HepG2 (cell line): Measurements from ENCODE around the gene LARP4. TPM values are rescaled to one million over a fixed set of nuclear protein-coding genes. Genes with fewer than 3 reads are reported as not detected.

ENCODE experiments used
- ARID2 ChIP-seq: sonication (generic); formaldehyde crosslinking; IDR thresholded peaks from 2 replicates; pipeline ENCODE4 v1.8.1; 2022; ENCODE audit warnings: mild to moderate bottlenecking, missing genetic modification reagents, borderline replicate concordance
- ATF7 ChIP-seq, 2 experiments: fragments of 450-650 bp in 1 of 2; sonication (generic) in 1 of 2; formaldehyde crosslinking in 1 of 2; IDR thresholded peaks; 2 replicates each; pipeline versions ENCODE4 v1.4.0 to v1.6.1; 2016 to 2020; ENCODE audit warnings: antibody characterized with exemption in 1 of 2, mild to moderate bottlenecking in 1 of 2, missing genetic modification reagents in 1 of 2
- CENPT ChIP-seq: sonication (generic); formaldehyde crosslinking; IDR thresholded peaks from 2 replicates; pipeline ENCODE4 v1.8.0; 2022; ENCODE audit warnings: low read depth, mild to moderate bottlenecking, moderate library complexity, missing genetic modification reagents
- HDAC1 ChIP-seq: sonication (generic); formaldehyde crosslinking; IDR thresholded peaks from 2 replicates; pipeline ENCODE4 v1.5.1; 2020; ENCODE audit warnings: mild to moderate bottlenecking, missing genetic modification reagents
- HOMEZ ChIP-seq: IDR thresholded peaks from 2 replicates; pipeline ENCODE4 v1.6.1; 2016; ENCODE audit warnings: low read depth
- ISX ChIP-seq: sonication (generic); formaldehyde crosslinking; conservative IDR thresholded peaks from 2 replicates; pipeline ENCODE4 v1.5.0; 2020; ENCODE audit warnings: missing genetic modification reagents
- KDM3A ChIP-seq: IDR thresholded peaks from 2 replicates; pipeline ENCODE4 v1.6.1; 2018; ENCODE audit warnings: low read depth, missing compliant biosample characterization
- MIER3 ChIP-seq: IDR thresholded peaks from 2 replicates; pipeline ENCODE4 v1.6.1; 2016; ENCODE audit warnings: missing compliant biosample characterization, borderline replicate concordance
- MYPOP ChIP-seq: sonication (generic); formaldehyde crosslinking; IDR thresholded peaks from 2 replicates; pipeline ENCODE4 v1.8.1; 2023; ENCODE audit warnings: mild to moderate bottlenecking, moderate library complexity, missing genetic modification reagents
- NCOR1 ChIP-seq: fragments of 200-600 bp; sonication (generic); IDR thresholded peaks from 2 replicates; pipeline ENCODE4 v1.7.0; 2017; ENCODE audit warnings: antibody characterized with exemption, low read length, borderline replicate concordance
- NFYC ChIP-seq: IDR thresholded peaks from 2 replicates; pipeline ENCODE4 v1.6.1; 2016; ENCODE audit warnings: missing genetic modification reagents, missing compliant biosample characterization
- PLRG1 ChIP-seq: fragments of 450-650 bp; conservative IDR thresholded peaks from 2 replicates; pipeline ENCODE4 v1.6.1; 2016
- PRDM15 ChIP-seq: sonication (generic); formaldehyde crosslinking; IDR thresholded peaks from 2 replicates; pipeline ENCODE4 v1.4.0; 2020; ENCODE audit warnings: missing genetic modification reagents
- TBX3 ChIP-seq: fragments of 450-650 bp; IDR thresholded peaks from 2 replicates; pipeline ENCODE4 v1.6.1; 2017; ENCODE audit warnings: antibody characterized with exemption, mild to moderate bottlenecking, inconsistent platforms, borderline replicate concordance
- ZNF12 ChIP-seq: sonication (generic); formaldehyde crosslinking; IDR thresholded peaks from 2 replicates; pipeline ENCODE4 v1.5.0; 2020; ENCODE audit warnings: missing genetic modification reagents
- ZNF30 ChIP-seq: sonication (generic); formaldehyde crosslinking; IDR thresholded peaks from 2 replicates; pipeline ENCODE4 v1.5.0; 2020; ENCODE audit warnings: mild to moderate bottlenecking, missing genetic modification reagents
- ZNF432 ChIP-seq: sonication (generic); formaldehyde crosslinking; IDR thresholded peaks from 2 replicates; pipeline ENCODE4 v1.5.0; 2020; ENCODE audit warnings: missing genetic modification reagents, mild to moderate bottlenecking, borderline replicate concordance
- ZNF547 ChIP-seq: sonication (generic); formaldehyde crosslinking; IDR thresholded peaks from 2 replicates; pipeline ENCODE4 v1.5.1; 2020; ENCODE audit warnings: mild to moderate bottlenecking, missing genetic modification reagents
- ZNF574 ChIP-seq: sonication (generic); formaldehyde crosslinking; IDR thresholded peaks from 2 replicates; pipeline ENCODE4 v1.4.0; 2020; ENCODE audit warnings: missing genetic modification reagents
- ZNF776 ChIP-seq: sonication (generic); formaldehyde crosslinking; IDR thresholded peaks from 2 replicates; pipeline ENCODE4 v1.4.0; 2020; ENCODE audit warnings: mild to moderate bottlenecking, missing genetic modification reagents
- ZZZ3 ChIP-seq: sonication (generic); formaldehyde crosslinking; IDR thresholded peaks from 2 replicates; pipeline ENCODE4 v1.4.0; 2020; ENCODE audit warnings: missing genetic modification reagents, mild to moderate bottlenecking, borderline replicate concordance
- polyA plus RNA-seq, 8 experiments: library from polyadenylated mRNA; depleted of rRNA in 3 of 8; stranded (reverse) in 7 of 8; unstranded in 1 of 8; fragments of >200 nt; fragmentation: Illumina TruSeq in 4 of 8; extraction: Trizol in 4 of 8; gene quantifications; 2 replicates each; pipeline versions ENCODE4 v1.2.1 to v1.2.3, GENCODE V29; 2011 to 2016; ENCODE audit warnings: low read depth in 4 of 8, missing spikeins in 1 of 8, mixed read lengths in 1 of 8; ENCODE audit not compliant: insufficient read depth in 1 of 8
- total RNA-seq, 5 experiments: library from RNA; depleted of rRNA; stranded (reverse); fragments of >200 nt; fragmentation: Illumina TruSeq; extraction: Trizol; gene quantifications; 2 replicates each; pipeline ENCODE4 v1.2.3, GENCODE V29; 2016; ENCODE audit warnings: low read depth in 1 of 5

LARP4 gene
- total and polyA plus RNA-seq, 2 of the 13 experiments (the other 11 are each of a cell fraction or from before 2014, with no cell fraction given): 16.4 to 42.7 TPM

- TF ChIP-seq PRDM15 (CRISPR knock-in tag) (no peak), ZNF30 (CRISPR knock-in tag) (no peak), ZNF574 (CRISPR knock-in tag) (peak; percentile 80), ISX (CRISPR knock-in tag) (no peak), ZNF547 (CRISPR knock-in tag) (peak; percentile 51; the same call in 1 of the 2 replicates), ZZZ3 (CRISPR knock-in tag) (no peak), CENPT (CRISPR knock-in tag) (no peak), ATF7 (IDR thresholded peaks at IDR 0.05) (no peak), ATF7 (CRISPR knock-in tag; IDR thresholded peaks at IDR 0.05) (no peak), ZNF432 (CRISPR knock-in tag) (no peak), PLRG1 (no peak), KDM3A (CRISPR knock-in tag) (peak; percentile 68; the same call in 1 of the 2 replicates), TBX3 (no peak), MYPOP (no peak), MIER3 (CRISPR knock-in tag) (no peak), ZNF12 (CRISPR knock-in tag) (no peak), NFYC (CRISPR knock-in tag) (no peak), ARID2 (no peak), HOMEZ (CRISPR knock-in tag) (no peak), NCOR1 (no peak), HDAC1 (CRISPR knock-in tag) (peak; percentile 71), ZNF776 (CRISPR knock-in tag) (peak; percentile 34; the same call in 1 of the 2 replicates)
Observed at GRCh38 chr12:50504798-50505674, 104.4 kb downstream of the LARP4 start, which contains the start of gene DIP2B (continued).
